Fibroblast of peridontal ligament (primary cell): Measurements from ENCODE around the gene MAX.
"Not testable (repeated sequence)": the region's sequence is repeated elsewhere in the genome, so short reads cannot be mapped to it uniquely, and the experiment has no call there.

Experiments used
- DNase-seq: peaks from one replicate; pipeline ENCODE4 v3.0.0-alpha.2; 2010; ENCODE audit errors: extremely low read depth

Gene MAX

GRCh38 chr14:65038966-65039365 is 63.4 kb downstream of the MAX start:
- no peak for DNase-seq

GRCh38 chr14:65035049-65035448 is 67.3 kb downstream of the MAX start:
- DNase-seq, result peak; percentile 17

GRCh38 chr14:65034021-65034420 is 68.3 kb downstream of the MAX start:
- no peak for DNase-seq

- DNase-seq, result no peak
Observed at GRCh38 chr14:65033181-65033580, 69.1 kb downstream of the MAX start.

GRCh38 chr14:65032319-65032718 is 70.0 kb downstream of the MAX start:
- no peak for DNase-seq

- DNase-seq, result not testable (repeated sequence)
Observed at GRCh38 chr14:65031321-65031720, 71.0 kb downstream of the MAX start.

- DNase-seq, result no peak
Observed at GRCh38 chr14:65028937-65029336, 73.4 kb downstream of the MAX start.

- DNase-seq, result no peak
Observed at GRCh38 chr14:65027127-65027799, 75.1 kb downstream of the MAX start.

GRCh38 chr14:65026526-65026925 is 75.8 kb downstream of the MAX start:
- DNase-seq, result no peak

GRCh38 chr14:65025818-65026217 is 76.5 kb downstream of the MAX start:
- DNase-seq, result peak; percentile 52
